H1 (cell line): Measurements from ENCODE around the gene ISM1. TPM values are rescaled to one million over a fixed set of nuclear protein-coding genes. Genes with fewer than 3 reads are reported as not detected.

ENCODE experiments used
- EZH2 ChIP-seq: fragments of 200-600 bp; sonication (generic); IDR thresholded peaks from 2 replicates; pipeline ENCODE4 v1.7.1; 2012; ENCODE audit warnings: low read depth, mild to moderate bottlenecking, moderate library complexity, low read length, inconsistent platforms; ENCODE audit not compliant: severe bottlenecking
- polyA plus RNA-seq, 7 experiments: library from polyadenylated mRNA; depleted of rRNA in 3 of 7; stranded (reverse) in 5 of 7; unstranded in 2 of 7; fragments of >200 nt in 5 of 7; fragments of 200-250 nt in 2 of 7; gene quantifications; 1 replicate in 5 of 7; 2 replicates in 1 of 7; 4 replicates in 1 of 7; pipeline versions ENCODE4 v1.2.1 to v1.2.3, GENCODE V29; 2011 to 2013; ENCODE audit warnings: missing spikeins in 2 of 7, mixed read lengths in 2 of 7
- total RNA-seq: library from RNA; stranded (reverse); fragmentation: NEBNext Ultra II Directional; extraction: Animal tissue kit (Norgen Biotek cat#: 25700); gene quantifications from 2 replicates; pipeline ENCODE4 v1.2.1, GENCODE V29; 2021

Gene ISM1
- total and polyA plus RNA-seq, 2 of the 8 experiments (the other 6 are each of a cell fraction or from before 2014, with no cell fraction given) = 0.62 to 0.97 TPM

DNA sequence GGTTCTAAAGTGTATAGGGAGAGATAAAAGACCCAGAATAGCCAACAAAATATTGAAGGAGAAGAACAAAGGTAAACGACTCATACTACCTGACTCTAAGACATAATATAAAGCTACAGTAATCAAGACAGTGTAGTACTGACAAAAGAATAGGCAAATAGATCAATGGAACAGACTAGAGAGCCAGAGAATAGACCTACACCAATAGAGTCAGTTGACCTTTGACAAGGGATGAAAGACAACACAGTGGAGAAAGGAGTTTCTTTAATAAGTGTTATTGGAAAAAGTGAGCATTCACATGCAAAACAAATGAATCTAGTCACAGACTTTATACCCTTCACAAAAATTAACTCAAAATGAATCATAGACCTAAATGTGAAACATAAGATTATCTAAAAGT lies 96.4 kb downstream of the ISM1 start (continued):
- TF ChIP-seq EZH2 = no peak
